Activated T-cell treated with anti-CD3 and anti-CD28 coated beads, Interleukin-2, amount 50 U/mL, for 4 hours (primary cell): Measurements from ENCODE around the gene RASA3. TPM values are rescaled to one million over a fixed set of nuclear protein-coding genes. Genes with fewer than 3 reads are reported as not detected.
A peak's percentile ranks its signal among the peaks of the same experiment; 100 is the strongest.
"Not testable (repeated sequence)": the region's sequence is repeated elsewhere in the genome, so short reads cannot be mapped to it uniquely, and the experiment has no call there.

ENCODE experiments used
- ATAC-seq, 2 donors: fragments of 200-7000 bp; cut with Tn5 transposase; one replicate each; pipeline ENCODE4 v1.10.0; 2021
- DNase-seq: peaks from one replicate; pipeline ENCODE4 v3.0.0-alpha.2; 2020
- H3K27me3 Mint-ChIP-seq: one replicate; pipeline ENCODE4 v1.8.0; 2021; ENCODE audit warnings: low read depth, mixed read lengths
- H3K36me3 Mint-ChIP-seq: one replicate; pipeline ENCODE4 v1.8.0; 2022; ENCODE audit warnings: mixed read lengths; ENCODE audit not compliant: insufficient read depth
- H3K4me1 Mint-ChIP-seq: one replicate; pipeline ENCODE4 v1.8.0; 2021; ENCODE audit warnings: low read depth, mixed read lengths
- H3K4me3 Mint-ChIP-seq: one replicate; pipeline ENCODE4 v1.8.0; 2021; ENCODE audit warnings: mild to moderate bottlenecking, moderate library complexity, mixed read lengths
- H3K9me3 Mint-ChIP-seq: one replicate; pipeline ENCODE4 v1.8.0; 2021; ENCODE audit warnings: mixed read lengths
- total RNA-seq, 3 donors: library from RNA; stranded (reverse); gene quantifications; one replicate each; pipeline ENCODE4 v1.2.1, GENCODE V29; 2021

RASA3 gene
- total RNA-seq, 3 donors from 2014 or later = 23.7 to 28.7 (median 26.6) TPM

- ATAC-seq (no peak), DNase-seq (no peak)
- Mint-ChIP-seq H3K27me3 (no peaks in the 10 kb centered on the region), H3K4me1 (peaks cover 72% of the 10 kb centered on the region), H3K9me3 (no peaks in the 10 kb centered on the region), H3K36me3 (peaks cover 17% of the 10 kb centered on the region), H3K4me3 (no peak overlapping the region)
Measured at GRCh38 chr13:114112231-114112825, 20.1 kb downstream of the RASA3 start.

- Mint-ChIP-seq H3K4me3 (no peak overlapping the region), H3K9me3 (no peaks in the 10 kb centered on the region), H3K4me1 (peaks cover 78% of the 10 kb centered on the region), H3K36me3 (peaks cover 17% of the 10 kb centered on the region), H3K27me3 (no peaks in the 10 kb centered on the region)
- ATAC-seq (peak in 1 of 2 donors; percentile 39), DNase-seq (no peak)
Measured at GRCh38 chr13:114111577-114111976, 20.8 kb downstream of the RASA3 start.

GRCh38 chr13:114110830-114111189 lies 21.6 kb downstream of the RASA3 start:
- Mint-ChIP-seq H3K36me3 (peaks cover 17% of the 10 kb centered on the region), H3K4me3 (peak overlapping the region; percentile 82), H3K4me1 (peaks cover 82% of the 10 kb centered on the region)
- not testable (repeated sequence) for H3K9me3 Mint-ChIP-seq, ATAC-seq, H3K27me3 Mint-ChIP-seq, DNase-seq

- DNase-seq (peak; percentile 56), ATAC-seq (peak; percentile 75 to 83)
- Mint-ChIP-seq H3K4me3 (peak overlapping the region; percentile 82), H3K4me1 (peaks cover 82% of the 10 kb centered on the region), H3K36me3 (peaks cover 16% of the 10 kb centered on the region), H3K9me3 (no peaks in the 10 kb centered on the region), H3K27me3 (no peaks in the 10 kb centered on the region)
Measured at GRCh38 chr13:114110091-114110829, 22.2 kb downstream of the RASA3 start.

GRCh38 chr13:114109641-114110041 lies 22.8 kb downstream of the RASA3 start:
- peaks cover 80% of the 10 kb centered on the region for H3K4me1 Mint-ChIP-seq
- peaks cover 15% of the 10 kb centered on the region for H3K36me3 Mint-ChIP-seq

GRCh38 chr13:114108894-114109293 lies 23.5 kb downstream of the RASA3 start:
- peaks cover 78% of the 10 kb centered on the region for H3K4me1 Mint-ChIP-seq
- peak; percentile 3 for DNase-seq
- H3K36me3 Mint-ChIP-seq = peaks cover 10% of the 10 kb centered on the region
- no peaks in the 10 kb centered on the region for H3K9me3 Mint-ChIP-seq
- ATAC-seq = no peak
- peak overlapping the region; percentile 82 for H3K4me3 Mint-ChIP-seq
- no peaks in the 10 kb centered on the region for H3K27me3 Mint-ChIP-seq

More at GRCh38 chr13:114109641-114110041, 22.8 kb downstream of the RASA3 start:
- peak; percentile 38 for DNase-seq
- peak overlapping the region; percentile 82 for H3K4me3 Mint-ChIP-seq
- H3K27me3 Mint-ChIP-seq = no peaks in the 10 kb centered on the region
- no peaks in the 10 kb centered on the region for H3K9me3 Mint-ChIP-seq
- ATAC-seq = peak in 1 of 2 donors; percentile 32

GRCh38 chr13:114108141-114108761 lies 24.2 kb downstream of the RASA3 start:
- ATAC-seq (no peak), DNase-seq (peak; percentile 4)
- H3K27me3 Mint-ChIP-seq = no peaks in the 10 kb centered on the region
- H3K4me3 Mint-ChIP-seq = peak overlapping the region; percentile 48
- no peaks in the 10 kb centered on the region for H3K9me3 Mint-ChIP-seq
- peaks cover 10% of the 10 kb centered on the region for H3K36me3 Mint-ChIP-seq
- peaks cover 77% of the 10 kb centered on the region for H3K4me1 Mint-ChIP-seq

GRCh38 chr13:114107686-114108081 lies 24.7 kb downstream of the RASA3 start:
- peaks cover 76% of the 10 kb centered on the region for H3K4me1 Mint-ChIP-seq
- no peaks in the 10 kb centered on the region for H3K9me3 Mint-ChIP-seq
- no peaks in the 10 kb centered on the region for H3K27me3 Mint-ChIP-seq
- peaks cover 8% of the 10 kb centered on the region for H3K36me3 Mint-ChIP-seq
- no peak for ATAC-seq
- H3K4me3 Mint-ChIP-seq = no peak overlapping the region
- DNase-seq = peak; percentile 4

GRCh38 chr13:114106991-114107685 lies 25.3 kb downstream of the RASA3 start:
- Mint-ChIP-seq H3K4me1 (peaks cover 76% of the 10 kb centered on the region), H3K9me3 (no peaks in the 10 kb centered on the region), H3K4me3 (no peak overlapping the region), H3K27me3 (no peaks in the 10 kb centered on the region), H3K36me3 (peaks cover 8% of the 10 kb centered on the region)
- DNase-seq (peak; percentile 2), ATAC-seq (no peak)

GRCh38 chr13:114106526-114106925 lies 25.9 kb downstream of the RASA3 start:
- Mint-ChIP-seq H3K36me3 (peaks cover 8% of the 10 kb centered on the region), H3K4me3 (no peak overlapping the region), H3K4me1 (peaks cover 76% of the 10 kb centered on the region), H3K9me3 (no peaks in the 10 kb centered on the region), H3K27me3 (no peaks in the 10 kb centered on the region)
- DNase-seq (no peak), ATAC-seq (no peak)

- Mint-ChIP-seq H3K36me3 (peaks cover 8% of the 10 kb centered on the region), H3K9me3 (no peaks in the 10 kb centered on the region), H3K27me3 (no peaks in the 10 kb centered on the region), H3K4me1 (peaks cover 79% of the 10 kb centered on the region), H3K4me3 (no peak overlapping the region)
- ATAC-seq (no peak), DNase-seq (peak; percentile 3)
Measured at GRCh38 chr13:114105521-114106225, 26.8 kb downstream of the RASA3 start.

- DNase-seq = no peak
- no peaks in the 10 kb centered on the region for H3K9me3 Mint-ChIP-seq
- H3K4me1 Mint-ChIP-seq = peaks cover 76% of the 10 kb centered on the region
- H3K36me3 Mint-ChIP-seq = peaks cover 9% of the 10 kb centered on the region
- no peaks in the 10 kb centered on the region for H3K27me3 Mint-ChIP-seq
- H3K4me3 Mint-ChIP-seq = no peak overlapping the region
- peak in 1 of 2 donors; percentile 8 for ATAC-seq
Measured at GRCh38 chr13:114104655-114105520, 27.5 kb downstream of the RASA3 start.
